ENCODE data around the gene DAPK3.

The DAPK3 gene

DNA sequence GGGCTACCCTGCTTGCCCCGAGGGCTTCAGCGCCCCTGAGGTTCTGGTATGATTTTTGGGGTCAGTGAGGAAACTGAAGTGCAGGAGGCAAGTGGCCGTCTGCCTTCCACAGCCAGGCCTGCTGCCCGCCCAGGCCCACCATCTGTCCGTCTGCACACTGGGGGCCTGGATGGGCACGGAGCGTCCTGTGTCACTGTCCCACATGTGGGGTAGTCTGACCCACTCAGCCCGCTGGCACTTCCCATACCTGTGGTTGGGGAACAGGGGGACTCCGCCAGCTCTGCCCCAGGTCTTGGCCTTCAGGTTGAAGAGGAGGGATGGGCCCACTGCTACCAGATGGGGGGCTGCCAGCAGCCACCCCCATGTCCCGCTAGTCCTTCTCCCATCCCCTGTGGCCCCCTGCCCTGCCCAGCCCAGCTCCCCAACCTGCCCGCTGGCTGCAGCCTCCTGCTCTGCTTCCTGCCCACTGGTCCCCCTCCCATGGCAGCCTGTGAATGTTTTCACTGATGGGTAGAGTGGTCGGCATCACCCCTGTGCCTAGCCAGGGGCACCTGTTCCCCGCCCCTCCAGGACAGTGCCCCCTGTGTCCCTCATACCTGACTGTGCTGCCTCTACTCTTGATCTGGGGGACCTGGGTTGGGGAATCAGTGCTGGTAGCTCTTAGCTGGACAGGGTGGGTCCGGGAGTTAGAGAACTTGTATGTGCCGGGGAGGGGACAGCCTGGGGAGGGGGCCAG lies 46.2 kb upstream of the DAPK3 start:
- TF ChIP-seq POLR2AphosphoS5 (IDR thresholded peaks at IDR 0.05; ENCODE audit: low read depth, low read length): no peak
- no peak for TF ChIP-seq SIN3A (IDR thresholded peaks at IDR 0.05; ENCODE audit: borderline replicate concordance, insufficient read depth, low read length)
- no peak for TF ChIP-seq FOXP2 (optimal IDR thresholded peaks at IDR 0.05; ENCODE audit: borderline replicate concordance, extremely low read depth, extremely low read length, insufficient read depth)
- TF ChIP-seq TAF1 (IDR thresholded peaks at IDR 0.05; ENCODE audit: borderline replicate concordance, insufficient read depth, low read length): no peak
- TF ChIP-seq, protein P1, sequence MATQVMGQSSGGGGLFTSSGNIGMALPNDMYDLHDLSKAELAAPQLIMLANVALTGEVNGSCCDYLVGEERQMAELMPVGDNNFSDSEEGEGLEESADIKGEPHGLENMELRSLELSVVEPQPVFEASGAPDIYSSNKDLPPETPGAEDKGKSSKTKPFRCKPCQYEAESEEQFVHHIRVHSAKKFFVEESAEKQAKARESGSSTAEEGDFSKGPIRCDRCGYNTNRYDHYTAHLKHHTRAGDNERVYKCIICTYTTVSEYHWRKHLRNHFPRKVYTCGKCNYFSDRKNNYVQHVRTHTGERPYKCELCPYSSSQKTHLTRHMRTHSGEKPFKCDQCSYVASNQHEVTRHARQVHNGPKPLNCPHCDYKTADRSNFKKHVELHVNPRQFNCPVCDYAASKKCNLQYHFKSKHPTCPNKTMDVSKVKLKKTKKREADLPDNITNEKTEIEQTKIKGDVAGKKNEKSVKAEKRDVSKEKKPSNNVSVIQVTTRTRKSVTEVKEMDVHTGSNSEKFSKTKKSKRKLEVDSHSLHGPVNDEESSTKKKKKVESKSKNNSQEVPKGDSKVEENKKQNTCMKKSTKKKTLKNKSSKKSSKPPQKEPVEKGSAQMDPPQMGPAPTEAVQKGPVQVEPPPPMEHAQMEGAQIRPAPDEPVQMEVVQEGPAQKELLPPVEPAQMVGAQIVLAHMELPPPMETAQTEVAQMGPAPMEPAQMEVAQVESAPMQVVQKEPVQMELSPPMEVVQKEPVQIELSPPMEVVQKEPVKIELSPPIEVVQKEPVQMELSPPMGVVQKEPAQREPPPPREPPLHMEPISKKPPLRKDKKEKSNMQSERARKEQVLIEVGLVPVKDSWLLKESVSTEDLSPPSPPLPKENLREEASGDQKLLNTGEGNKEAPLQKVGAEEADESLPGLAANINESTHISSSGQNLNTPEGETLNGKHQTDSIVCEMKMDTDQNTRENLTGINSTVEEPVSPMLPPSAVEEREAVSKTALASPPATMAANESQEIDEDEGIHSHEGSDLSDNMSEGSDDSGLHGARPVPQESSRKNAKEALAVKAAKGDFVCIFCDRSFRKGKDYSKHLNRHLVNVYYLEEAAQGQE (IDR thresholded peaks at IDR 0.05; ENCODE audit: insufficient read depth in 1 of 2, low read depth in 2 of 2, low read length in 2 of 2): no peak

GRCh38 chr19:4016486-4016885 lies 45.6 kb upstream of the DAPK3 start:
- TF ChIP-seq FOXP2 (optimal IDR thresholded peaks at IDR 0.05; ENCODE audit: borderline replicate concordance, extremely low read depth, extremely low read length, insufficient read depth) (no peak), TAF1 (IDR thresholded peaks at IDR 0.05; ENCODE audit: borderline replicate concordance, insufficient read depth, low read length) (no peak)

DNA sequence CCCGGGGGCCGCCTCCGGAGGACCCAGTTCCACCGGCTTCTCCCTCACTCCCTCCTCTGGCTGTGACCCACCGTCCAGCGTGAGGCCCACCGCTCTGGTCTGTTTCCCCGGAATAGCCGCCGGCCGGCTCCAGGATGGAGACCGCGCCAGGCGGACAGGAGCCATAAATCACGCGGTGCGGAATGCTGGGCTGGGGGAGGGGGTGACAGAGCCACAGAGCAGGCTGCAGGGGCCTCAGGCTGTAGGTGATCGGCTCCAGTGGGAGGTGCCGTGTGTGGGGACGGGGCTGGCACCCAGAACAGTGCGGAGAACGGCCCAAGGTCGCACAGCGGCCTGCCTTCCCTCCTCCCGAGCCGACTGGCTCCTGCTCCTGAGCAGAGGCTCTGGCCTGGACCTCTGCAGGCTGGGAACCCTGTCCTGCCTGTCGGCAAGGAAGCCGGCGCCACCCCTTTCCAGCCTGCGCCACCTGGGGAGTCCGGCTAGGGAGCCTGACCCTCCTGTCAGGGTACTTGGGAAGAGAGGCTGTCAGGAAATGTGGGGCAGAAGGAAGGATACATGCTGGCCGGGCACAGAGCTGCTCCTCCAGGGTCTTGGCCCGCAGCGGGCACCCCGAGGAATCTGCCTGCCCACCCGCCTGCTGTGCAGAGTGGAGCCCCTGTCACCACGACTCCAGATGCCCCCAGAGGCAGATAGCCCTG lies 45.0 kb upstream of the DAPK3 start:
- no peak for TF ChIP-seq TAF1 (IDR thresholded peaks at IDR 0.05; ENCODE audit: borderline replicate concordance, insufficient read depth, low read length)
- TF ChIP-seq, protein P1 (IDR thresholded peaks at IDR 0.05; ENCODE audit: insufficient read depth in 1 of 2, low read depth in 2 of 2, low read length in 2 of 2): no peak
- TF ChIP-seq POLR2AphosphoS5 (IDR thresholded peaks at IDR 0.05; ENCODE audit: low read depth, low read length): no peak
- no peak for TF ChIP-seq FOXP2 (optimal IDR thresholded peaks at IDR 0.05; ENCODE audit: borderline replicate concordance, extremely low read depth, extremely low read length, insufficient read depth)
- TF ChIP-seq SIN3A (IDR thresholded peaks at IDR 0.05; ENCODE audit: borderline replicate concordance, insufficient read depth, low read length): no peak

- TF ChIP-seq, protein P1 (IDR thresholded peaks at IDR 0.05; ENCODE audit: insufficient read depth in 1 of 2, low read depth in 2 of 2, low read length in 2 of 2): no peak
- TF ChIP-seq SIN3A (IDR thresholded peaks at IDR 0.05; ENCODE audit: borderline replicate concordance, insufficient read depth, low read length) (no peak), FOXP2 (optimal IDR thresholded peaks at IDR 0.05; ENCODE audit: borderline replicate concordance, extremely low read depth, extremely low read length, insufficient read depth) (no peak), TAF1 (IDR thresholded peaks at IDR 0.05; ENCODE audit: borderline replicate concordance, insufficient read depth, low read length) (no peak), POLR2AphosphoS5 (IDR thresholded peaks at IDR 0.05; ENCODE audit: low read depth, low read length) (no peak)
Measured at GRCh38 chr19:4014541-4015491, 43.9 kb upstream of the DAPK3 start.

DNA sequence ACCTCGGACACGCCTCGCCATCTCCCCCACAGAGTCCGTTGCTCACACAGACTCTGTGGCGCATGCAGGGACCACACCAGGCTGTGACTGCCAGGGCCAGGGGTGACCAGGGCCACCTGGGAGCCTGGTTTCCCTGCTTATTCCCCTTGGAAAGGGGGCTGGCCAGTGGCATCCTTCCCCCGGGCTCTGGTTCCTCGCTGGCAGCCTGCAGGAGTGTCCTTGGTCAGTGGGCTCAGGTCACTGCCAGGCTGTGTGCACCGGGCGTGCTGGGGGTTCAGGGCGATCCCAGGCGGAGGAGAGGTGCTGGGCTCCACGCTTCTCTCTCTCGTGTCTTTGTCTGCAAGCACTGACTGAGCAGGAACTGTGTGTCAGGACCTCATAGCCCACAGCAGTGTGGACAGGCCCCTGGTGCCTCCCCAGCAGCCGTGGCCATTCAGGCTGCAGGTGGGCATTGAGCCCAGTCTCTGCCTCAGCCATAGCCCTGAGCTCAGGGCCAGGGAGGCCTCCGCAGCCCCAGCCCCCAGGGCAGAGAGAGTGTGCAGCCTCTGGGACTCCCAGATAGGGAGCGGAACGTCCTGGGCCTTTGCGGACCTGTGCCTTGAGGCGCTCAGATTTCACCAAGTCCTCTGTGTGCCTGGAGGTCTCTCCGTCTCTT lies 43.1 kb upstream of the DAPK3 start:
- TF ChIP-seq, protein P1 (IDR thresholded peaks at IDR 0.05; ENCODE audit: insufficient read depth in 1 of 2, low read depth in 2 of 2, low read length in 2 of 2): no peak
- TF ChIP-seq SIN3A (IDR thresholded peaks at IDR 0.05; ENCODE audit: borderline replicate concordance, insufficient read depth, low read length) (no peak), FOXP2 (optimal IDR thresholded peaks at IDR 0.05; ENCODE audit: borderline replicate concordance, extremely low read depth, extremely low read length, insufficient read depth) (no peak), POLR2AphosphoS5 (IDR thresholded peaks at IDR 0.05; ENCODE audit: low read depth, low read length) (no peak), TAF1 (IDR thresholded peaks at IDR 0.05; ENCODE audit: borderline replicate concordance, insufficient read depth, low read length) (no peak)

Measured in PFSK-1 (cell line).